Neuronal stem cell (in vitro differentiated cells): Measurements from ENCODE around the gene TMEM108.

Experiments
- DNase-seq: peaks from one replicate; pipeline ENCODE4 v3.0.0-alpha.2; 2013; ENCODE audit warnings: low spot score
- H2AFZ ChIP-seq: one replicate; pipeline ENCODE4 v1.6.1; 2013; ENCODE audit warnings: mild to moderate bottlenecking, low read length, inconsistent platforms
- H2AK5ac ChIP-seq: 2 replicates; pipeline ENCODE4 v1.6.1; 2013; ENCODE audit warnings: low read depth, mild to moderate bottlenecking, inconsistent platforms, low read length, moderate library complexity, mixed read lengths
- H2BK120ac ChIP-seq: 2 replicates; pipeline ENCODE4 v1.6.1; 2013; ENCODE audit warnings: low read depth, mild to moderate bottlenecking, inconsistent platforms, low read length, moderate library complexity, mixed read lengths
- H2BK12ac ChIP-seq: one replicate; pipeline ENCODE4 v1.6.1; 2013; ENCODE audit warnings: low read length, inconsistent platforms
- H2BK15ac ChIP-seq: 2 replicates; pipeline ENCODE4 v1.6.1; 2013; ENCODE audit warnings: mild to moderate bottlenecking, low read length, inconsistent platforms, mixed read lengths
- H2BK5ac ChIP-seq: one replicate; pipeline ENCODE4 v1.6.1; 2013; ENCODE audit warnings: inconsistent platforms, mild to moderate bottlenecking, low read length, moderate library complexity
- H3K14ac ChIP-seq: one replicate; pipeline ENCODE4 v1.6.1; 2013; ENCODE audit warnings: low read length, inconsistent platforms
- H3K18ac ChIP-seq: 2 replicates; pipeline ENCODE4 v1.6.1; 2013; ENCODE audit warnings: low read length, inconsistent platforms
- H3K23ac ChIP-seq: 2 replicates; pipeline ENCODE4 v1.6.1; 2013; ENCODE audit warnings: low read depth, mild to moderate bottlenecking, mixed read lengths, low read length, inconsistent platforms; ENCODE audit not compliant: poor library complexity
- H3K27ac ChIP-seq: replicated peaks from 3 replicates; pipeline ENCODE4 v1.5.1; 2013; ENCODE audit warnings: low read length, inconsistent platforms
- H3K27me3 ChIP-seq, 3 experiments: 2 replicates each; pipeline ENCODE4 v1.6.1; 2013; ENCODE audit warnings: low read length in 3 of 3, mild to moderate bottlenecking in 2 of 3, inconsistent platforms in 1 of 3, low read depth in 1 of 3, mixed read lengths in 1 of 3, moderate library complexity in 1 of 3; ENCODE audit not compliant: control insufficient read depth in 3 of 3, insufficient read depth in 3 of 3
- H3K36me3 ChIP-seq, 2 donors: replicated peaks in 1 of 2; 2 replicates each; pipeline ENCODE4 v1.6.1; 2013; ENCODE audit warnings: low read length in 2 of 2; ENCODE audit not compliant: control insufficient read depth in 2 of 2, insufficient read depth in 2 of 2
- H3K4ac ChIP-seq: 2 replicates; pipeline ENCODE4 v1.6.1; 2013; ENCODE audit warnings: inconsistent platforms, mild to moderate bottlenecking, low read length, moderate library complexity
- H3K4me1 ChIP-seq, 2 donors: 1 replicate in 1 of 2; 2 replicates in 1 of 2; pipeline ENCODE4 v1.6.1; 2013; ENCODE audit warnings: low read length in 2 of 2, low read depth in 1 of 2; ENCODE audit not compliant: control insufficient read depth in 2 of 2, insufficient read depth in 1 of 2
- H3K4me2 ChIP-seq: one replicate; pipeline ENCODE4 v1.6.1; 2013; ENCODE audit warnings: mild to moderate bottlenecking, low read length, inconsistent platforms; ENCODE audit not compliant: insufficient read depth, poor library complexity, severe bottlenecking
- H3K4me3 ChIP-seq, 2 donors: 2 replicates each; pipeline ENCODE4 v1.5.1; 2013; ENCODE audit warnings: low read length in 2 of 2, mild to moderate bottlenecking in 2 of 2, inconsistent platforms in 1 of 2, moderate library complexity in 1 of 2
- H3K79me1 ChIP-seq: one replicate; pipeline ENCODE4 v1.6.1; 2013; ENCODE audit warnings: low read depth, mild to moderate bottlenecking, inconsistent platforms, low read length, moderate library complexity
- H3K9ac ChIP-seq: one replicate; pipeline ENCODE4 v1.6.1; 2013; ENCODE audit warnings: mild to moderate bottlenecking, low read depth, low read length, inconsistent platforms; ENCODE audit not compliant: poor library complexity
- H3K9me3 ChIP-seq, 2 donors: replicated peaks in 1 of 2; 2 replicates each; pipeline versions ENCODE3 to v1.6.1; 2013; ENCODE audit warnings: low read length in 2 of 2, mild to moderate bottlenecking in 2 of 2, inconsistent platforms in 1 of 2, low read depth in 1 of 2, mixed read lengths in 1 of 2, moderate library complexity in 1 of 2; ENCODE audit not compliant: control insufficient read depth in 2 of 2, insufficient read depth in 1 of 2
- H4K8ac ChIP-seq: one replicate; pipeline ENCODE4 v1.6.1; 2013; ENCODE audit warnings: low read depth, mild to moderate bottlenecking, inconsistent platforms, low read length, moderate library complexity
- H4K91ac ChIP-seq: one replicate; pipeline ENCODE4 v1.6.1; 2013; ENCODE audit warnings: low read length, low read depth, mild to moderate bottlenecking, inconsistent platforms; ENCODE audit not compliant: poor library complexity
- WGBS, 2 donors: extraction: QIAGEN DNeasy Blood & Tissue Kit; methylation state at CpG; one replicate each; pipeline ENCODE4 v1.1.7; 2013; ENCODE audit warnings: missing lambda C conversion rate in 2 of 2, mixed read lengths in 1 of 2; ENCODE audit not compliant: insufficient read length in 2 of 2, insufficient replicate concordance in 1 of 2; ENCODE audit errors: extremely low coverage in 2 of 2; 5-methylcytosine and 5-hydroxymethylcytosine counted together

TMEM108 gene

DNA sequence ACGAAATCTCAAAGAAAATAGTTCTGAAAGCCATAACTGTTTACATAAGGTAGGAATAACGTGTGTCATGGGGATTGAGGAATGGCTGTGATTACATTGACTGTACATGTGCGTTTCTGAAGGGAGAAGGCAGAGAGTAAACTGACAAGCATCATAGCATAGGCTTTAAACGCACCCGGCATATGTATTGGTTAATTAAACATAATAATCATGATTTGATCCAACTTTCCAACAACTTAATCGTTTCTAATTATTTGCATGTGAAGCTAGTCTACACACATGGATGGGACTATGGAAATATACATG, 3.3 kb downstream of the TMEM108 start:
- no peak overlapping the region for H3K9ac ChIP-seq
- DNase-seq = no peak
- peaks cover 0 to 1% of the 10 kb centered on the region in 2 donors for H3K36me3 ChIP-seq
- no peak overlapping the region for H3K4me2 ChIP-seq
- H3K4me3 ChIP-seq = no peak overlapping the region
- no peak overlapping the region for H4K8ac ChIP-seq
- H2BK5ac ChIP-seq = no peak overlapping the region
- H3K27ac ChIP-seq = no peak overlapping the region
- no peak overlapping the region for H2BK120ac ChIP-seq
- H3K9me3 ChIP-seq = peaks cover 0 to 5% of the 10 kb centered on the region in 2 donors
- H3K79me1 ChIP-seq = no peaks in the 10 kb centered on the region
- H2BK12ac ChIP-seq = no peak overlapping the region
- WGBS, 2 donors = no CpG with 5 or more reads among the region's 6 CpGs
- H3K27me3 ChIP-seq = peaks cover 0 to 43% (median 0%) of the 10 kb centered on the region in 3 experiments
- H2AFZ ChIP-seq = no peak overlapping the region
- H3K14ac ChIP-seq = no peak overlapping the region
- H3K18ac ChIP-seq = no peak overlapping the region
- no peak overlapping the region for H2BK15ac ChIP-seq
- no peak overlapping the region for H4K91ac ChIP-seq
- peaks cover 2 to 9% of the 10 kb centered on the region in 2 donors for H3K4me1 ChIP-seq
- no peak overlapping the region for H3K4ac ChIP-seq
- H3K23ac ChIP-seq = no peak overlapping the region
- no peak overlapping the region for H2AK5ac ChIP-seq

DNA sequence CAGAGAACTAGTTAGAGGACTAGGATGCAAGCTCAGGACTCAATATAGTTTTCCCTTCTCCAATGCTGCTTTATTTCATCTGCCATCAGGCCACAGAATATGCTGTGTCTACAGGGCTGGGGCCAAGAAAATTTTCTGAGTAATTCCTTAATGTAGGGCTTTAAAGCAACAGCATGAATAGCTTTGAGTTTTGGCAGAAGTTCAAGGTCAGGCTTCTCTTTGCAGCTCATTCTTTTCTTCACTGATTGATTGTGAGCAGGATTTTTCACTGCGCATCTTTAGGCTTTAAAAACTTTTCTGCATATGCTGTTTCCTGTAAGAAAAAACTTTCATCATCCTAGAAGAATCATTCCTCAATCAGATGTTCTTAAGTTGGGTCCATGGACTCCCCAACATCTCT, 4.6 kb downstream of the TMEM108 start:
- Histone ChIP-seq H3K4me1 (peaks cover 2 to 6% of the 10 kb centered on the region in 2 donors), H2BK12ac (no peak overlapping the region), H3K4me2 (no peak overlapping the region), H4K91ac (no peak overlapping the region), H3K9me3 (peaks cover 0 to under 1% of the 10 kb centered on the region in 2 donors), H2BK15ac (no peak overlapping the region), H2BK120ac (no peak overlapping the region), H2BK5ac (no peak overlapping the region), H3K4ac (no peak overlapping the region), H2AFZ (no peak overlapping the region), H4K8ac (no peak overlapping the region), H3K36me3 (peaks cover 0 to 1% of the 10 kb centered on the region in 2 donors), H3K14ac (no peak overlapping the region), H3K27me3 (peaks cover 0 to 31% (median 0%) of the 10 kb centered on the region in 3 experiments), H3K4me3 (no peak overlapping the region), H3K9ac (no peak overlapping the region), H3K79me1 (no peaks in the 10 kb centered on the region), H3K27ac (no peak overlapping the region), H3K18ac (no peak overlapping the region), H2AK5ac (no peak overlapping the region), H3K23ac (no peak overlapping the region)
- no peak for DNase-seq
- WGBS, 2 donors = no CpG with 5 or more reads among the region's 1 CpG

DNA sequence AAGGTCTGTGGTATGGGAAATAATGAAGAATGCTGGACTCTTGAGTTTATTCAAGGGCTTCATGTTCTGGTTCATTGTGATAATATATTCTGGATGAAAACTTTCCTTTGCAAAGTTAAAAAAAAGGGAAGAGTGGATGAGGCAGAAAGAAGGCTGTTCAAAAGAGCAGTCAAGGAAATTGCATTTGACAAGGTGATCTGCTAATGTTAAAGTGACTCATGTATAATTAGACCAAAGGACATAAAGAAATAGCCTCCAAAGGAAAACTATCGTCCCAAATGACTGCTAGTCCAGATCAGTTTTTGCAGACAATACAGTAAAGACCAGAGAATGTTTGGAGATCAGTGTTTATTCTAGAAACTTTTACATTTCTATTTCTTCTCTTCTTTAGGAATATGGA, 9.8 kb downstream of the TMEM108 start:
- Histone ChIP-seq H3K4me3 (no peak overlapping the region), H2BK5ac (no peak overlapping the region), H3K27me3 (no peaks in the 10 kb centered on the region), H2BK15ac (no peak overlapping the region), H2BK120ac (no peak overlapping the region), H2AK5ac (no peak overlapping the region), H3K14ac (no peak overlapping the region), H3K36me3 (peaks cover 0 to 1% of the 10 kb centered on the region in 2 donors), H2AFZ (no peak overlapping the region), H3K23ac (no peak overlapping the region), H3K4me1 (no peaks in the 10 kb centered on the region), H3K9ac (no peak overlapping the region), H4K8ac (no peak overlapping the region), H3K27ac (no peak overlapping the region), H3K18ac (no peak overlapping the region), H4K91ac (no peak overlapping the region), H3K79me1 (no peaks in the 10 kb centered on the region), H3K4ac (no peak overlapping the region), H3K4me2 (no peak overlapping the region), H3K9me3 (no peaks in the 10 kb centered on the region), H2BK12ac (no peak overlapping the region)
- no peak for DNase-seq
- WGBS, 2 donors = no CpG with 5 or more reads among the region's 1 CpG

DNA sequence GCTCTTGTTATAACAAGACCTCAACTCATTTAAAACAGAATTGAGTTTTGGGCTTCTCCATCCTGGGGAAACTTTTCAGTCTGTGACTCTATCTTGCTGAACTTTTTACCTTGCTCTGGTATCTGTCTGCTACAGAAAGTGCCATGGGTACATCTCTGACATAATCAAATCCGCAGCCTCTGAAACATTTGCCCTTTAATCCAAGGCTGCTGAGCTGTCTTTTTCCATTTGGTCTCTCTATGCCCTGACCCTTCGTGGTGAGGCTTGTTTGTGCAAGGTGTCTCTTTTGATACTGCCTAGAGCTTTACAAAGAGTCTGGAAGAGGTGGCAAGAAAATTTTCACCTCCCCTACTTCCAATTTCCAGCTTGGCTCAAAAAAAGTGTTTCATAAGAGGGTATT, 11.3 kb downstream of the TMEM108 start:
- Histone ChIP-seq H3K27ac (no peak overlapping the region), H4K91ac (no peak overlapping the region), H2BK5ac (no peak overlapping the region), H3K36me3 (peaks cover 0 to 1% of the 10 kb centered on the region in 2 donors), H2BK15ac (no peak overlapping the region), H3K4ac (no peak overlapping the region), H2BK120ac (no peak overlapping the region), H3K4me1 (no peaks in the 10 kb centered on the region), H3K4me2 (no peak overlapping the region), H4K8ac (no peak overlapping the region), H3K27me3 (no peaks in the 10 kb centered on the region), H2AK5ac (no peak overlapping the region), H3K4me3 (no peak overlapping the region), H3K14ac (no peak overlapping the region), H3K9me3 (no peaks in the 10 kb centered on the region), H2AFZ (no peak overlapping the region), H3K79me1 (no peaks in the 10 kb centered on the region), H3K23ac (no peak overlapping the region), H3K9ac (no peak overlapping the region), H3K18ac (no peak overlapping the region), H2BK12ac (no peak overlapping the region)
- no peak for DNase-seq
- no CpG with 5 or more reads among the region's 2 CpGs for WGBS, 2 donors
